HEK293T (cell line): ENCODE measurements around the gene PRKCE.

Experiments used
- BHLHE40 ChIP-seq: fragments of 450-650 bp; IDR thresholded peaks from 2 replicates; pipeline ENCODE4 v1.6.1; 2016; ENCODE audit warnings: mild to moderate bottlenecking, moderate library complexity, borderline replicate concordance
- ELF4 ChIP-seq: fragments of 450-650 bp; IDR thresholded peaks from 2 replicates; pipeline ENCODE4 v1.6.1; 2017; ENCODE audit warnings: antibody characterized with exemption
- FOXA1 ChIP-seq: fragments of 450-650 bp; IDR thresholded peaks from 2 replicates; pipeline ENCODE4 v1.6.1; 2016; ENCODE audit warnings: mild to moderate bottlenecking
- FOXK2 ChIP-seq: fragments of 450-650 bp; IDR thresholded peaks from 2 replicates; pipeline ENCODE4 v1.6.1; 2016; ENCODE audit warnings: mild to moderate bottlenecking
- NFRKB ChIP-seq: fragments of 450-650 bp; IDR thresholded peaks from 2 replicates; pipeline ENCODE4 v1.6.1; 2016; ENCODE audit warnings: mild to moderate bottlenecking, moderate library complexity
- SP1 ChIP-seq: fragments of 450-650 bp; IDR thresholded peaks from 2 replicates; pipeline ENCODE4 v1.6.1; 2017

GRCh38 chr2:46065152-46065551 is 413.7 kb downstream of the PRKCE start:
- TF ChIP-seq FOXK2 = no peak
- no peak for TF ChIP-seq SP1
- no peak for TF ChIP-seq NFRKB
- no peak for TF ChIP-seq FOXA1
- no peak for TF ChIP-seq BHLHE40
- no peak for TF ChIP-seq ELF4
